ENCODE results near the gene SOX5.

SOX5 gene

GRCh38 chr12:23817345-23817744, 132.1 kb downstream of the SOX5 start:
- no peak for DNase-seq (ENCODE audit: low read depth)
- H3K4me3 ChIP-seq (ENCODE audit: low read depth, low read length) = no peak overlapping the region
- TF ChIP-seq CTCF (IDR thresholded peaks at IDR 0.05; ENCODE audit: low read depth, low read length) = no peak
- no peak for TF ChIP-seq POLR2A (IDR thresholded peaks at IDR 0.05; ENCODE audit: extremely low read depth, insufficient read length)

DNA sequence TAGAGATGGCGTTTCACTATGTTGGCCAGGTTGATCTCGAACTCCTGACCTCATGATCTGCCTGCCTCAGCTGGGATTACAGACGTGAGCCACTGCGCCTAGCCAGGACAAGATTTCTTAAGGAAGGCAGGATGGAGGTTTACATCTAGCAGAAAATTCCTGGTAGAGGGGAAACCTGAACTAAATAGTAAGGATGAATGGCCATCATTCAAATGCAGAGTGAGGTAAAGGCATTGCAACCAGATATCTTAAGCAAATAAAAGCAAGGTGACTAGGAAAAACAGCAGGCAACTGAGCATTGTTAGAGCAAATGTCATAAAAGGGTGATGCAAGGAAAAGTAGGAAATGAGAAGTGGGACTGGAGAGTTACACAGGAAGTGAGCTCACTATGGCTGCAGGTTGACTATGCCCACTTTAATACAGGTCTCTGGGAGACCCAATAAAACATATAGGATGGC, 133.0 kb downstream of the SOX5 start:
- DNase-seq (ENCODE audit: low read depth) = no peak
- H3K4me3 ChIP-seq (ENCODE audit: low read depth, low read length) = no peak overlapping the region
- TF ChIP-seq CTCF (IDR thresholded peaks at IDR 0.05; ENCODE audit: low read depth, low read length) (no peak), MYC (IDR thresholded peaks at IDR 0.05; ENCODE audit: low read depth, low read length) (no peak), POLR2A (IDR thresholded peaks at IDR 0.05; ENCODE audit: extremely low read depth, insufficient read length) (no peak)
- TF ChIP-seq, protein P1, sequence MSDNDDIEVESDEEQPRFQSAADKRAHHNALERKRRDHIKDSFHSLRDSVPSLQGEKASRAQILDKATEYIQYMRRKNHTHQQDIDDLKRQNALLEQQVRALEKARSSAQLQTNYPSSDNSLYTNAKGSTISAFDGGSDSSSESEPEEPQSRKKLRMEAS (IDR thresholded peaks at IDR 0.05; ENCODE audit: low read depth, low read length) = no peak

DNA sequence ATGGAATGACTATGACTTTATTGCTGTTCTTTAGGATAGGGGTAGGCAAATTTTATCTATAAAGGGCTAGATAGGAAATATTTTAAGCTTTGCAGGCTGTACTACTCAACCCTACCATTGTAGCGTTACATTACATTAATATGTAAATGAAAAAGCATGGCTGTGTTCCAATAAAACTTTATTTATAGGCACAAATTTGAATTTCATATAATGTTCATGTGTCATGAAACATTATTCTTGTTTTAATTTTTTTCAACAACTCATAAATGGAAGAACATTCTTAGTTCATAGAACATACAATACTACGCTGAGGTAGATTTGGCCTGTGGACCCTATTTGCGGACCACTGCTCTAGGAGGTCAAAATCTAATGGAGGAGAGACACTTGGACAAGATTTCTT, 133.7 kb downstream of the SOX5 start:
- TF ChIP-seq, protein P1 (IDR thresholded peaks at IDR 0.05; ENCODE audit: low read depth, low read length) = no peak
- TF ChIP-seq POLR2A (IDR thresholded peaks at IDR 0.05; ENCODE audit: extremely low read depth, insufficient read length) = no peak
- TF ChIP-seq CTCF (IDR thresholded peaks at IDR 0.05; ENCODE audit: low read depth, low read length) = no peak
- TF ChIP-seq MYC (IDR thresholded peaks at IDR 0.05; ENCODE audit: low read depth, low read length) = no peak
- DNase-seq (ENCODE audit: low read depth) = no peak
- no peak overlapping the region for H3K4me3 ChIP-seq (ENCODE audit: low read depth, low read length)

GRCh38 chr12:23813206-23813605, 136.3 kb downstream of the SOX5 start:
- DNase-seq (ENCODE audit: low read depth) = no peak
- H3K4me3 ChIP-seq (ENCODE audit: low read depth, low read length) = no peak overlapping the region
- TF ChIP-seq MYC (IDR thresholded peaks at IDR 0.05; ENCODE audit: low read depth, low read length) = no peak
- no peak for TF ChIP-seq POLR2A (IDR thresholded peaks at IDR 0.05; ENCODE audit: extremely low read depth, insufficient read length)
- TF ChIP-seq CTCF (IDR thresholded peaks at IDR 0.05; ENCODE audit: low read depth, low read length) = no peak
- TF ChIP-seq, protein P1 (IDR thresholded peaks at IDR 0.05; ENCODE audit: low read depth, low read length) = no peak

GRCh38 chr12:23810329-23810902, 139.1 kb downstream of the SOX5 start:
- DNase-seq (ENCODE audit: low read depth) = no peak

More at GRCh38 chr12:23810329-23810902, 139.1 kb downstream of the SOX5 start:
- no peak overlapping the region for H3K4me3 ChIP-seq (ENCODE audit: low read depth, low read length)
- TF ChIP-seq CTCF (IDR thresholded peaks at IDR 0.05; ENCODE audit: low read depth, low read length) (no peak), MYC (IDR thresholded peaks at IDR 0.05; ENCODE audit: low read depth, low read length) (no peak), POLR2A (IDR thresholded peaks at IDR 0.05; ENCODE audit: extremely low read depth, insufficient read length) (no peak)
- TF ChIP-seq, protein P1 (IDR thresholded peaks at IDR 0.05; ENCODE audit: low read depth, low read length) = no peak

Measured in NB4 (cell line).